HG03039 (cell line): Measurements from ENCODE around the gene CYP3A7.
A peak's percentile ranks its signal among the peaks of the same experiment; 100 is the strongest.
"Not testable (repeated sequence)": the region's sequence is repeated elsewhere in the genome, so short reads cannot be mapped to it uniquely, and the experiment has no call there.

Source experiments
- ATAC-seq: cut with Tn5 transposase; IDR thresholded peaks from one replicate; pipeline ENCODE4 v1.9.1; 2021; ENCODE audit warnings: mild to moderate bottlenecking, moderate library complexity; ENCODE audit not compliant: unreplicated experiment

Gene CYP3A7

GRCh38 chr7:99734987-99735386, at the start of gene CYP3A7:
TSS of gene CYP3A7 (minus strand) at chr7:99735196. CDS start at chr7:99735093, 103 bp downstream.
- no peak for ATAC-seq

GRCh38 chr7:99784007-99784406, 49.0 kb upstream of the CYP3A7 start, which contains the start of gene CYP3A4:
TSS of gene CYP3A4 (minus strand) at chr7:99784184. CDS start at chr7:99784081, 103 bp downstream.
- no peak for ATAC-seq

GRCh38 chr7:99782012-99782953, 47.3 kb upstream of the CYP3A7 start:
- no peak for ATAC-seq

- ATAC-seq: no peak
Observed at GRCh38 chr7:99780588-99780987, 45.6 kb upstream of the CYP3A7 start.

GRCh38 chr7:99779949-99780348, 45.0 kb upstream of the CYP3A7 start:
- ATAC-seq: no peak

- ATAC-seq: no peak
Observed at GRCh38 chr7:99778880-99779279, 43.9 kb upstream of the CYP3A7 start.

- not testable (repeated sequence) for ATAC-seq
Observed at GRCh38 chr7:99773395-99773794, 38.4 kb upstream of the CYP3A7 start.

- no peak for ATAC-seq
Observed at GRCh38 chr7:99772565-99772964, 37.6 kb upstream of the CYP3A7 start.

- not testable (repeated sequence) for ATAC-seq
Observed at GRCh38 chr7:99769494-99769893, 34.5 kb upstream of the CYP3A7 start.

GRCh38 chr7:99768471-99768870, 33.5 kb upstream of the CYP3A7 start:
- ATAC-seq: no peak

- peak; percentile 48 for ATAC-seq
Observed at GRCh38 chr7:99767662-99768061, 32.7 kb upstream of the CYP3A7 start.

GRCh38 chr7:99766484-99767099, 31.6 kb upstream of the CYP3A7 start:
- ATAC-seq: no peak

GRCh38 chr7:99764478-99764877, 29.5 kb upstream of the CYP3A7 start:
- ATAC-seq: no peak

GRCh38 chr7:99762680-99763327, 27.8 kb upstream of the CYP3A7 start:
- ATAC-seq: no peak

- ATAC-seq: no peak
Observed at GRCh38 chr7:99755085-99755484, 20.1 kb upstream of the CYP3A7 start.

- ATAC-seq: no peak
Observed at GRCh38 chr7:99752356-99752755, 17.4 kb upstream of the CYP3A7 start.

GRCh38 chr7:99751322-99752052, 16.5 kb upstream of the CYP3A7 start:
- not testable (repeated sequence) for ATAC-seq

GRCh38 chr7:99748846-99749579, 14.0 kb upstream of the CYP3A7 start:
- ATAC-seq: no peak

- ATAC-seq: not testable (repeated sequence)
Observed at GRCh38 chr7:99746915-99747314, 11.9 kb upstream of the CYP3A7 start.

GRCh38 chr7:99745395-99745794, 10.4 kb upstream of the CYP3A7 start:
- not testable (repeated sequence) for ATAC-seq
